ENCODE data around the gene TFR2.

DNA sequence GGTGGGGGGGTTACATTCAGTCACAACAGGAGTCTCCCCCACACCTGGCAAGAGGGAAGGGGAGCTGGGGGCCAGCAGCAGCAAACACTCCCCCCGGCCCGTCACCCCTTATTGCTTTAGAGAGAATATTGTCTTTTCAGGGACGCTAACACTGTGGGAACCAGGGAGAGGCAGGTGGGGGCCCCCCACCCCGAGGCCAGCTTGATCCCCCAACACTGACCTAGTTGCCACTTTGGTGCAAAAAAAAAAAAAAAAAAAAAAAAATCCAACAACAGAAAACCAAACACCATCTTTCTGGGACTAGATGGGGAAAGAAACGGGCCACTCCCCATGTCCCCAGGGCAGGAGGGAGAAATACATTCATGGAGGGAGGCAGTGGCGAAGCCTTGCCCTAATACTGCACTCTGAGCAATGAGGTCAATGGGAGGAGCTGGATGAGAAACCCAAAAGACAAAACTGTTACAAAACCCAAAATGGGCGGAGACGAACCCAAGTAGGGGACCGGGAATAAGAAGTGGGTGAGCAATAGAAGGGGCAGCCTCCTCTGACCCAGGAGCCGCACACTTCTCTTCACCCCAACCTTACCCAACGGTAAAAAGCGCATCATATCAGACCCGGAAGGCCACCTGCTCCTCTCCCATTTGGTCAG lies 38.7 kb upstream of the TFR2 start:
- TF ChIP-seq JUNB (CRISPR knock-in tag; IDR thresholded peaks at IDR 0.05; ENCODE audit: borderline replicate concordance), result no peak
- TF ChIP-seq XRCC5 (optimal IDR thresholded peaks at IDR 0.05; ENCODE audit: low read length), result no peak
- TF ChIP-seq, protein P1, sequence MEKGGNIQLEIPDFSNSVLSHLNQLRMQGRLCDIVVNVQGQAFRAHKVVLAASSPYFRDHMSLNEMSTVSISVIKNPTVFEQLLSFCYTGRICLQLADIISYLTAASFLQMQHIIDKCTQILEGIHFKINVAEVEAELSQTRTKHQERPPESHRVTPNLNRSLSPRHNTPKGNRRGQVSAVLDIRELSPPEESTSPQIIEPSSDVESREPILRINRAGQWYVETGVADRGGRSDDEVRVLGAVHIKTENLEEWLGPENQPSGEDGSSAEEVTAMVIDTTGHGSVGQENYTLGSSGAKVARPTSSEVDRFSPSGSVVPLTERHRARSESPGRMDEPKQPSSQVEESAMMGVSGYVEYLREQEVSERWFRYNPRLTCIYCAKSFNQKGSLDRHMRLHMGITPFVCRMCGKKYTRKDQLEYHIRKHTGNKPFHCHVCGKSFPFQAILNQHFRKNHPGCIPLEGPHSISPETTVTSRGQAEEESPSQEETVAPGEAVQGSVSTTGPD (CRISPR knock-in tag; IDR thresholded peaks at IDR 0.05), result no peak
- no peak for TF ChIP-seq ZFP37 (CRISPR knock-in tag; IDR thresholded peaks at IDR 0.05; ENCODE audit: borderline replicate concordance)
- no peak for TF ChIP-seq DNMT1 (CRISPR knock-in tag; IDR thresholded peaks at IDR 0.05)
- no peak for TF ChIP-seq NFE2 (CRISPR knock-in tag; IDR thresholded peaks at IDR 0.05)
- no peak for TF ChIP-seq ZFP36 (IDR thresholded peaks at IDR 0.05; ENCODE audit: borderline replicate concordance, low read depth, low read length, partially characterized antibody)
- no peak for TF ChIP-seq ZNF660 (CRISPR knock-in tag; IDR thresholded peaks at IDR 0.05; ENCODE audit: borderline replicate concordance, low read depth)
- TF ChIP-seq U2AF1 (optimal IDR thresholded peaks at IDR 0.05; ENCODE audit: low read depth, low read length), result no peak
- TF ChIP-seq MAZ (IDR thresholded peaks at IDR 0.05; ENCODE audit: borderline replicate concordance, low read depth, low read length), result no peak
- TF ChIP-seq MAZ (CRISPR knock-in tag; IDR thresholded peaks at IDR 0.05; ENCODE audit: low read depth), result no peak
- TF ChIP-seq, protein P2, sequence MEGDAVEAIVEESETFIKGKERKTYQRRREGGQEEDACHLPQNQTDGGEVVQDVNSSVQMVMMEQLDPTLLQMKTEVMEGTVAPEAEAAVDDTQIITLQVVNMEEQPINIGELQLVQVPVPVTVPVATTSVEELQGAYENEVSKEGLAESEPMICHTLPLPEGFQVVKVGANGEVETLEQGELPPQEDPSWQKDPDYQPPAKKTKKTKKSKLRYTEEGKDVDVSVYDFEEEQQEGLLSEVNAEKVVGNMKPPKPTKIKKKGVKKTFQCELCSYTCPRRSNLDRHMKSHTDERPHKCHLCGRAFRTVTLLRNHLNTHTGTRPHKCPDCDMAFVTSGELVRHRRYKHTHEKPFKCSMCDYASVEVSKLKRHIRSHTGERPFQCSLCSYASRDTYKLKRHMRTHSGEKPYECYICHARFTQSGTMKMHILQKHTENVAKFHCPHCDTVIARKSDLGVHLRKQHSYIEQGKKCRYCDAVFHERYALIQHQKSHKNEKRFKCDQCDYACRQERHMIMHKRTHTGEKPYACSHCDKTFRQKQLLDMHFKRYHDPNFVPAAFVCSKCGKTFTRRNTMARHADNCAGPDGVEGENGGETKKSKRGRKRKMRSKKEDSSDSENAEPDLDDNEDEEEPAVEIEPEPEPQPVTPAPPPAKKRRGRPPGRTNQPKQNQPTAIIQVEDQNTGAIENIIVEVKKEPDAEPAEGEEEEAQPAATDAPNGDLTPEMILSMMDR (CRISPR knock-in tag; IDR thresholded peaks at IDR 0.05), result no peak
- no peak for TF ChIP-seq NONO (IDR thresholded peaks at IDR 0.05)
- TF ChIP-seq NONO (CRISPR knock-in tag; conservative IDR thresholded peaks at IDR 0.05), result no peak
- no peak for TF ChIP-seq TARDBP (CRISPR knock-in tag; IDR thresholded peaks at IDR 0.05)
